IMR-90 (cell line): ENCODE measurements around the gene GTPBP6. TPM values are rescaled to one million over a fixed set of nuclear protein-coding genes. Genes with fewer than 3 reads are reported as not detected.

ENCODE experiments used
- ATAC-seq: fragments of 200-7000 bp; cut with Tn5 transposase; 2 replicates; pipeline ENCODE4 v1.9.1; 2020; ENCODE audit warnings: low read depth, mild to moderate bottlenecking, moderate library complexity
- BruUV-seq: library from RNA; stranded (reverse); fragments of 400-500 nt; replicated peaks from 2 replicates; lab custom pipeline; 2021; lab: Mats Ljungman, UMichigan
- CTCF ChIA-PET: fragments of 300-600 bp; formaldehyde crosslinking; extraction: SDS; loops from one replicate; lab custom pipeline; 2021; ENCODE audit warnings: antibody characterized with exemption; lab: Yijun Ruan, JAX
- POLR2A ChIA-PET: fragments of 300-600 bp; sonication (Branson Sonifier 250); formaldehyde crosslinking; loops from one replicate; lab custom pipeline; 2022; ENCODE audit warnings: antibody characterized with exemption; ENCODE audit not compliant: unreplicated experiment; lab: Charles Lee
- DNase-seq: peaks from one replicate; pipeline ENCODE4 v3.0.0; 2013
- H2AFZ ChIP-seq: replicated peaks from 2 replicates; pipeline ENCODE3; 2013; ENCODE audit warnings: low read length, mild to moderate bottlenecking; ENCODE audit not compliant: poor library complexity
- H2AK5ac ChIP-seq: 2 replicates; pipeline ENCODE4 v1.6.1; 2013; ENCODE audit warnings: low read depth, low read length, inconsistent platforms
- H2AK9ac ChIP-seq: replicated peaks from 2 replicates; pipeline ENCODE3; 2013; ENCODE audit warnings: mild to moderate bottlenecking, low read depth, low read length, moderate library complexity; ENCODE audit not compliant: poor library complexity
- H2BK120ac ChIP-seq: 2 replicates; pipeline ENCODE4 v1.6.1; 2013; ENCODE audit warnings: low read depth, low read length, inconsistent platforms
- H2BK15ac ChIP-seq: 3 replicates; pipeline ENCODE4 v1.6.1; 2013; ENCODE audit warnings: low read depth, low read length, inconsistent platforms
- H2BK20ac ChIP-seq: 2 replicates; pipeline ENCODE4 v1.6.1; 2013; ENCODE audit warnings: low read depth, mild to moderate bottlenecking, inconsistent platforms, low read length, moderate library complexity
- H2BK5ac ChIP-seq: 2 replicates; pipeline ENCODE4 v1.6.1; 2013; ENCODE audit warnings: mild to moderate bottlenecking, low read depth, low read length, inconsistent platforms; ENCODE audit not compliant: poor library complexity, severe bottlenecking
- H3K14ac ChIP-seq: replicated peaks from 2 replicates; pipeline ENCODE4 v1.6.1; 2013; ENCODE audit warnings: low read depth, low read length, inconsistent platforms
- H3K18ac ChIP-seq: 2 replicates; pipeline ENCODE4 v1.6.1; 2013; ENCODE audit warnings: low read depth, low read length, control low read depth
- H3K23ac ChIP-seq: 2 replicates; pipeline ENCODE4 v1.6.1; 2013; ENCODE audit warnings: low read depth, low read length, inconsistent platforms
- H3K27ac ChIP-seq: 2 replicates; pipeline ENCODE4 v1.5.1; 2013; ENCODE audit warnings: mild to moderate bottlenecking, control low read depth, low read length; ENCODE audit not compliant: insufficient read depth
- H3K27me3 ChIP-seq: 2 replicates; pipeline ENCODE4 v1.6.1; 2013; ENCODE audit warnings: low read length; ENCODE audit not compliant: control insufficient read depth, insufficient read depth
- H3K36me3 ChIP-seq: 2 replicates; pipeline ENCODE4 v1.6.1; 2013; ENCODE audit warnings: low read length, mixed read lengths; ENCODE audit not compliant: control insufficient read depth, insufficient read depth
- H3K4ac ChIP-seq: 2 replicates; pipeline ENCODE4 v1.6.1; 2013; ENCODE audit warnings: low read depth, low read length, inconsistent platforms
- H3K4me1 ChIP-seq: 2 replicates; pipeline ENCODE4 v1.6.1; 2013; ENCODE audit warnings: low read length, mixed read lengths; ENCODE audit not compliant: control insufficient read depth, insufficient read depth
- H3K4me2 ChIP-seq: 2 replicates; pipeline ENCODE4 v1.6.1; 2013; ENCODE audit warnings: low read depth, mild to moderate bottlenecking, control low read depth, low read length, moderate library complexity
- H3K4me3 ChIP-seq: 2 replicates; pipeline ENCODE4 v1.5.1; 2013; ENCODE audit warnings: low read depth, mild to moderate bottlenecking, control low read depth, low read length, moderate library complexity; ENCODE audit not compliant: insufficient read depth
- H3K56ac ChIP-seq: 2 replicates; pipeline ENCODE4 v1.6.1; 2013; ENCODE audit warnings: low read length, inconsistent platforms; ENCODE audit not compliant: insufficient read depth; ENCODE audit errors: extremely low read depth
- H3K79me1 ChIP-seq, 2 experiments: 2 replicates each; pipeline ENCODE4 v1.6.1; 2013; ENCODE audit warnings: low read length in 2 of 2, inconsistent platforms in 1 of 2, low read depth in 1 of 2
- H3K9ac ChIP-seq: 2 replicates; pipeline ENCODE4 v1.6.1; 2013; ENCODE audit warnings: low read depth, low read length, control low read depth
- H3K9me1 ChIP-seq: 2 replicates; pipeline ENCODE4 v1.6.1; 2013; ENCODE audit warnings: low read length, inconsistent platforms; ENCODE audit not compliant: insufficient read depth
- H3K9me3 ChIP-seq: 2 replicates; pipeline ENCODE4 v1.6.1; 2013; ENCODE audit warnings: low read length; ENCODE audit not compliant: control insufficient read depth, insufficient read depth
- H4K20me1 ChIP-seq: 2 replicates; pipeline ENCODE4 v1.6.1; 2013; ENCODE audit warnings: low read length, inconsistent platforms; ENCODE audit not compliant: insufficient read depth
- H4K5ac ChIP-seq: 2 replicates; pipeline ENCODE4 v1.6.1; 2013; ENCODE audit warnings: mild to moderate bottlenecking, low read depth, low read length, control low read depth
- H4K8ac ChIP-seq, 2 experiments: 2 replicates each; pipeline ENCODE4 v1.6.1; 2013; ENCODE audit warnings: low read depth in 2 of 2, low read length in 2 of 2, control low read depth in 1 of 2, inconsistent platforms in 1 of 2
- H4K91ac ChIP-seq: 2 replicates; pipeline ENCODE4 v1.6.1; 2013; ENCODE audit warnings: low read depth, low read length, inconsistent platforms; ENCODE audit not compliant: insufficient read depth
- BHLHE40 ChIP-seq: fragments of 150-350 bp; IDR thresholded peaks from 2 replicates; pipeline ENCODE4 v1.6.1; 2016; ENCODE audit warnings: mild to moderate bottlenecking, low read depth, low read length
- CTCF ChIP-seq: conservative IDR thresholded peaks from 2 replicates; pipeline ENCODE4 v1.5.1; 2012; ENCODE audit warnings: mild to moderate bottlenecking, low read depth, low read length, improper control_type of control experiment
- ELK1 ChIP-seq: fragments of 150-350 bp; IDR thresholded peaks from 2 replicates; pipeline ENCODE4 v1.6.1; 2016; ENCODE audit warnings: low read depth, mild to moderate bottlenecking, low read length, moderate library complexity, borderline replicate concordance
- MAZ ChIP-seq: IDR thresholded peaks from 2 replicates; pipeline ENCODE4 v1.6.1; 2012; ENCODE audit warnings: low read depth, mild to moderate bottlenecking, low read length, improper control_type of control experiment, moderate library complexity, borderline replicate concordance
- RCOR1 ChIP-seq: IDR thresholded peaks from 2 replicates; pipeline ENCODE4 v1.6.1; 2012; ENCODE audit warnings: mild to moderate bottlenecking, low read length, improper control_type of control experiment; ENCODE audit not compliant: insufficient replicate concordance
- RFX5 ChIP-seq: IDR thresholded peaks from 2 replicates; pipeline ENCODE4 v1.8.0; 2012; ENCODE audit warnings: low read depth, mild to moderate bottlenecking, low read length, moderate library complexity
- SMC3 ChIP-seq: fragments of 150-350 bp; IDR thresholded peaks from 2 replicates; pipeline ENCODE4 v1.6.1; 2016; ENCODE audit warnings: low read depth, mild to moderate bottlenecking, antibody characterized with exemption, low read length, moderate library complexity
- WGBS, 2 experiments: methylation state at CpG; one replicate each; pipeline versions ENCODE4 v1.1.5 to v1.1.7; 2013; ENCODE audit warnings: missing lambda C conversion rate in 2 of 2; ENCODE audit not compliant: insufficient read length in 1 of 2; ENCODE audit errors: extremely low coverage in 2 of 2; 5-methylcytosine and 5-hydroxymethylcytosine counted together
- dilution Hi-C: fragments of 300-500 bp; cut with HindIII; formaldehyde crosslinking; loops from one replicate; pipeline ENCODE4 v1.14.3; 2018; ENCODE audit warnings: low sequenced_read_pairs; ENCODE audit not compliant: unreplicated experiment
- in situ Hi-C: fragments of 300-500 bp; cut with MboI; formaldehyde crosslinking; loops from 3 replicates; pipeline ENCODE4 v1.14.3; 2019; ENCODE audit warnings: low sequenced_read_pairs, inconsistent platforms, mixed read lengths
- intact Hi-C: fragments of 100-400 bp; cut with micrococcal nuclease; formaldehyde crosslinking; loops from 2 replicates; pipeline ENCODE4 v1.10.0; 2022
- polyA plus RNA-seq, 3 experiments: library from polyadenylated mRNA; depleted of rRNA; stranded (reverse); fragments of >200 nt; gene quantifications; 2 replicates each; pipeline ENCODE4 v1.2.3, GENCODE V29; 2012; ENCODE audit warnings: low replicate concordance in 1 of 3
- total RNA-seq: library from RNA; depleted of rRNA; stranded (reverse); fragments of >200 nt; gene quantifications from 2 replicates; pipeline ENCODE4 v1.2.3, GENCODE V29; 2012
- TF ChIP-seq, protein P1 (sequence below): fragments of 150-350 bp; IDR thresholded peaks from 2 replicates; pipeline ENCODE4 v1.6.1; 2017; ENCODE audit warnings: mild to moderate bottlenecking, antibody characterized with exemption, low read length, low read depth

The GTPBP6 gene
- total and polyA plus RNA-seq, 2 of the 4 experiments (the other 2 are of a cell fraction), result 24.0 to 31.6 TPM

DNA sequence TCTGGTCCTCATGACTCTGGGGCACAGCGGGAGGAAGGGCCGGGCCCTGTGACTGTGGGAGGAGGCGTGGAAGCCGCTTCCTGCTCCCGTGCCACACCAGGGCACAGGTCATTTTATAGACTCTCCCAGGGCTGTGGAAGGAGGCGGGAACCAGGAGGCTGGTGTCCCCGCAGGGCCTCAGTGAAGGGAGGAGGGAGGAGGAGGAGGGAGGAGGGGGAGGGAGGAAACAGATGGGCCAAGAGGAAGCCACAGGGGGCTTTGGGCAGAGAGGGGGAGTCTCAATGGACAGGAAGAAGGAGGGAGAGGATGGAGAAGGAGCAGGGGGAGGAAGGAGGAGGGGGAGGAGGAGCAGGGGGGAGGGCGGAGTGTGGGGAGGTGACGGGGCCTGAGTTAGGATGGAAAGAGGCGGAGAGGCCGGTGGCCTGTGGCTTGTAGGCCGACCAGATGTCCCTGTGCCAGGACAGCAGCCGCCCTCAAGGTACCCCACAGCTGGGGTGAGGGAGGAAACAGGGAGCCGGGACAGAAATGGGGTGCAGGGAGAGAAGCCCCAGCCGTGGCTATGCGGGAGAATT lies 43.6 kb downstream of the GTPBP6 start:
- H4K8ac ChIP-seq, result no peak overlapping the region
- no peak overlapping the region for H3K9ac ChIP-seq
- H3K4me1 ChIP-seq, result no peaks in the 10 kb centered on the region
- H4K20me1 ChIP-seq, result no peaks in the 10 kb centered on the region
- no peak for ATAC-seq
- in situ Hi-C loops, result no loop called here
- no peak overlapping the region for H3K4me2 ChIP-seq
- H3K14ac ChIP-seq, result no peak overlapping the region
- WGBS, 2 experiments, result no CpG with 5 or more reads among the region's 16 CpGs
- DNase-seq, result no peak
- intact Hi-C loops, result no loop called here
- H3K9me3 ChIP-seq, result no peaks in the 10 kb centered on the region
- H4K5ac ChIP-seq, result no peak overlapping the region
- no peak overlapping the region for H2BK5ac ChIP-seq
- dilution Hi-C loops, result no loop called here
- no peak overlapping the region for H2BK20ac ChIP-seq
- no peak overlapping the region for H2AK9ac ChIP-seq
- no peak overlapping the region for H3K4me3 ChIP-seq
- POLR2A ChIA-PET, result no interaction called here
- TF ChIP-seq RCOR1 (no peak), MAZ (no peak), CTCF (no peak), BHLHE40 (no peak), ELK1 (no peak), RFX5 (no peak), SMC3 (no peak)
- TF ChIP-seq, protein P1, sequence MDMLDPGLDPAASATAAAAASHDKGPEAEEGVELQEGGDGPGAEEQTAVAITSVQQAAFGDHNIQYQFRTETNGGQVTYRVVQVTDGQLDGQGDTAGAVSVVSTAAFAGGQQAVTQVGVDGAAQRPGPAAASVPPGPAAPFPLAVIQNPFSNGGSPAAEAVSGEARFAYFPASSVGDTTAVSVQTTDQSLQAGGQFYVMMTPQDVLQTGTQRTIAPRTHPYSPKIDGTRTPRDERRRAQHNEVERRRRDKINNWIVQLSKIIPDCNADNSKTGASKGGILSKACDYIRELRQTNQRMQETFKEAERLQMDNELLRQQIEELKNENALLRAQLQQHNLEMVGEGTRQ, result no peak
- H3K18ac ChIP-seq, result no peak overlapping the region
- CTCF ChIA-PET, result no interaction called here
- H3K27ac ChIP-seq, result no peak overlapping the region
- H3K56ac ChIP-seq, result no peak overlapping the region
- H3K27me3 ChIP-seq, result no peaks in the 10 kb centered on the region
- H3K4ac ChIP-seq, result no peak overlapping the region
- no TSS peak for BruUV-seq
- H2AFZ ChIP-seq, result peak overlapping the region; percentile 95
- no peak overlapping the region for H2BK15ac ChIP-seq
- H2BK120ac ChIP-seq, result no peak overlapping the region
- H3K79me1 ChIP-seq, result peaks cover 4 to 8% of the 10 kb centered on the region in 2 experiments; a peak in 1 of 4 replicates
- H2AK5ac ChIP-seq, result no peak overlapping the region
- no peaks in the 10 kb centered on the region for H3K36me3 ChIP-seq
- H3K9me1 ChIP-seq, result peaks cover 3% of the 10 kb centered on the region; the same call in 1 of the 2 replicates
- H3K23ac ChIP-seq, result no peak overlapping the region
- H4K91ac ChIP-seq, result no peak overlapping the region
